K562 (cell line): Measurements from ENCODE around the gene STXBP5L. TPM values are rescaled to one million over a fixed set of nuclear protein-coding genes. Genes with fewer than 3 reads are reported as not detected.

ENCODE experiments used
- ATAC-seq: fragments of 200-7000 bp; cut with Tn5 transposase; 3 replicates; pipeline ENCODE4 v1.9.1; 2020; ENCODE audit warnings: moderate library complexity
- BruUV-seq: library from RNA; stranded (reverse); fragments of 400-500 nt; replicated peaks from 2 replicates; lab custom pipeline; 2021; lab: Mats Ljungman, UMichigan
- CTCF ChIA-PET: fragments of 300-600 bp; formaldehyde crosslinking; extraction: SDS; loops from one replicate; lab custom pipeline; 2021; ENCODE audit warnings: low intra/inter-chr PET ratio; lab: Yijun Ruan, JAX
- POLR2A ChIA-PET: fragments of 300-600, 350-650 bp; sonication (Branson Sonifier 250); formaldehyde crosslinking; extraction: SDS; loops from one replicate; lab custom pipeline; 2021; ENCODE audit warnings: antibody characterized with exemption, inconsistent platforms; lab: Yijun Ruan, JAX
- DNase-seq, 4 experiments: peaks; one replicate each; pipeline versions ENCODE4 v3.0.0 to v3.0.0-alpha.2; 2011 to 2018; ENCODE audit warnings: low spot score in 3 of 4, mixed read lengths in 3 of 4; ENCODE audit errors: extremely low read depth in 1 of 4
- FAIRE-seq: peaks from 2 replicates; lab custom pipeline; 2011; peaks lifted over from hg19 to GRCh38; lab: Jason Lieb, UNC
- H2AFZ ChIP-seq: 2 replicates; pipeline ENCODE4 v1.6.0; 2011; ENCODE audit warnings: low read depth, low read length, control low read depth, inconsistent platforms
- H3K27ac ChIP-seq: fragments of 200-600 bp; 3 replicates; pipeline ENCODE4 v1.8.0; 2011; ENCODE audit warnings: low read depth, mild to moderate bottlenecking, control low read depth, inconsistent platforms, low read length, moderate library complexity, mixed read lengths; ENCODE audit errors: extremely low read depth
- H3K27me3 ChIP-seq, 2 experiments: fragments of 300-600 bp in 1 of 2; 2 replicates in 1 of 2; 3 replicates in 1 of 2; pipeline versions ENCODE4 v1.6.0 to v1.8.0; 2011; ENCODE audit warnings: inconsistent platforms in 2 of 2, low read length in 2 of 2, mild to moderate bottlenecking in 1 of 2, mixed read lengths in 1 of 2, moderate library complexity in 1 of 2; ENCODE audit not compliant: control insufficient read depth in 2 of 2, insufficient read depth in 2 of 2
- H3K36me3 ChIP-seq: fragments of 300-600 bp; 3 replicates; pipeline ENCODE4 v1.8.0; 2011; ENCODE audit warnings: mild to moderate bottlenecking, low read length, inconsistent platforms; ENCODE audit not compliant: control insufficient read depth, insufficient read depth
- H3K4me1 ChIP-seq, 2 experiments: fragments of 200-600 bp in 1 of 2; replicated peaks in 1 of 2; 2 replicates in 1 of 2; 3 replicates in 1 of 2; pipeline versions ENCODE4 v1.5.1 to v1.8.0; 2011; ENCODE audit warnings: inconsistent platforms in 2 of 2, low read length in 2 of 2, mild to moderate bottlenecking in 1 of 2, mixed read lengths in 1 of 2, moderate library complexity in 1 of 2; ENCODE audit not compliant: control insufficient read depth in 2 of 2, insufficient read depth in 2 of 2
- H3K4me2 ChIP-seq: 2 replicates; pipeline ENCODE4 v1.6.1; 2011; ENCODE audit warnings: low read length, control low read depth, inconsistent platforms, mixed read lengths; ENCODE audit not compliant: insufficient read depth
- H3K4me3 ChIP-seq: fragments of 200-600 bp; sonication (generic), shearing (Covaris generic); 2 replicates; pipeline ENCODE4 v1.5.1; 2016; ENCODE audit warnings: control low read depth, inconsistent platforms
- H3K79me2 ChIP-seq: fragments of 200-600 bp; 3 replicates; pipeline ENCODE4 v1.8.0; 2011; ENCODE audit warnings: low read length, inconsistent platforms; ENCODE audit not compliant: control insufficient read depth, insufficient read depth
- H3K9ac ChIP-seq, 2 experiments: 2 replicates each; pipeline versions ENCODE4 v1.6.0 to v1.6.1; 2011; ENCODE audit warnings: low read depth in 2 of 2, low read length in 2 of 2, control low read depth in 1 of 2, inconsistent platforms in 1 of 2, mild to moderate bottlenecking in 1 of 2, mixed read lengths in 1 of 2; ENCODE audit not compliant: insufficient read depth in 1 of 2
- H3K9me1 ChIP-seq: one replicate; pipeline ENCODE4 v1.6.0; 2011; ENCODE audit warnings: inconsistent platforms, mild to moderate bottlenecking, low read length, moderate library complexity; ENCODE audit not compliant: control insufficient read depth, insufficient read depth
- H3K9me3 ChIP-seq: replicated peaks from 2 replicates; pipeline ENCODE4 v1.5.1; 2011; ENCODE audit warnings: low read depth, low read length, inconsistent platforms; ENCODE audit not compliant: control insufficient read depth, insufficient read depth
- H4K20me1 ChIP-seq: replicated peaks from 2 replicates; pipeline ENCODE4 v1.6.1; 2011; ENCODE audit warnings: low read length, inconsistent platforms, mixed read lengths; ENCODE audit not compliant: control insufficient read depth, insufficient read depth
- DPF2 ChIP-seq: fragments of 450-650 bp; IDR thresholded peaks from 2 replicates; pipeline ENCODE4 v1.6.1; 2016
- HMG20A ChIP-seq: fragments of 450-650 bp; formaldehyde crosslinking; conservative IDR thresholded peaks from 2 replicates; pipeline ENCODE4 v1.4.0; 2020; ENCODE audit warnings: mild to moderate bottlenecking, mixed read lengths
- STAG1 ChIP-seq: sonication (generic); formaldehyde crosslinking; IDR thresholded peaks from 2 replicates; pipeline ENCODE4 v1.5.0; 2020; ENCODE audit warnings: missing genetic modification reagents, borderline replicate concordance
- TCF3 ChIP-seq: sonication (generic); formaldehyde crosslinking; IDR thresholded peaks from 2 replicates; pipeline ENCODE4 v1.4.0; 2020; ENCODE audit warnings: mild to moderate bottlenecking, missing genetic modification reagents
- TFAM ChIP-seq: fragments of 250-450 bp; sonication (Bioruptor Pico); conservative IDR thresholded peaks from 2 replicates; pipeline ENCODE4 v1.5.0; 2021; ENCODE audit warnings: mild to moderate bottlenecking, moderate library complexity
- ZNF212 ChIP-seq: fragments of 450-650 bp; formaldehyde crosslinking; IDR thresholded peaks from 2 replicates; pipeline ENCODE4 v1.4.0; 2020; ENCODE audit warnings: mild to moderate bottlenecking
- WGBS: fragments of 100-300 bp; shearing (Covaris generic); methylation state at CpG from one replicate; pipeline ENCODE4 v1.1.6; 2016; ENCODE audit warnings: low coverage, mixed read lengths; ENCODE audit not compliant: insufficient coverage; ENCODE audit errors: missing lambda C conversion rate; 5-methylcytosine and 5-hydroxymethylcytosine counted together
- in situ Hi-C: fragments of 300-500 bp; cut with MboI; formaldehyde crosslinking; loops from 4 replicates; pipeline ENCODE4 v1.15.0; 2018; ENCODE audit warnings: inconsistent platforms, mixed read lengths
- intact Hi-C: fragments of 100-400 bp; cut with micrococcal nuclease; formaldehyde crosslinking; loops from 2 replicates; pipeline ENCODE4 v1.14.2; 2022
- polyA plus RNA-seq, 8 experiments: library from polyadenylated mRNA; depleted of rRNA in 4 of 8; stranded (reverse) in 5 of 8; unstranded in 3 of 8; fragments of >200 nt; fragmentation: Nextera tagmentation in 2 of 8; fragmentation: Illumina TruSeq in 1 of 8; extraction: Ambion mirVana in 2 of 8; extraction: Trizol in 1 of 8; gene quantifications; 2 replicates each; pipeline versions ENCODE4 v1.2.1 to v1.2.3, GENCODE V29; 2011 to 2014; ENCODE audit warnings: inconsistent platforms in 1 of 8, missing spikeins in 1 of 8
- total RNA-seq, 7 experiments: library from RNA; depleted of rRNA in 6 of 7; stranded (reverse); fragments of >200 nt in 6 of 7; fragmentation: Illumina TruSeq in 2 of 7; extraction: Trizol in 2 of 7; gene quantifications; 2 replicates each; pipeline versions ENCODE4 v1.2.1 to v1.2.3, GENCODE V29; 2011 to 2021; ENCODE audit warnings: low replicate concordance in 1 of 7
- TF ChIP-seq, protein P1 (sequence below): IDR thresholded peaks from 3 replicates; pipeline ENCODE4 v1.6.1; 2011; ENCODE audit warnings: borderline replicate concordance, mild to moderate bottlenecking, moderate library complexity; ENCODE audit not compliant: insufficient read length; ENCODE audit errors: extremely low read depth
- TF ChIP-seq, protein P2 (sequence below): fragments of 200-600 bp; sonication (generic); IDR thresholded peaks from one replicate; pipeline ENCODE4 v1.6.1; 2012; ENCODE audit warnings: mild to moderate bottlenecking, low read depth, low read length, inconsistent platforms

The STXBP5L gene
- total and polyA plus RNA-seq, 9 of the 15 experiments (the other 6 are each of a cell fraction or from before 2014, with no cell fraction given): 0.03 to 0.04 (median 0.03) TPM; not detected in 6

DNA sequence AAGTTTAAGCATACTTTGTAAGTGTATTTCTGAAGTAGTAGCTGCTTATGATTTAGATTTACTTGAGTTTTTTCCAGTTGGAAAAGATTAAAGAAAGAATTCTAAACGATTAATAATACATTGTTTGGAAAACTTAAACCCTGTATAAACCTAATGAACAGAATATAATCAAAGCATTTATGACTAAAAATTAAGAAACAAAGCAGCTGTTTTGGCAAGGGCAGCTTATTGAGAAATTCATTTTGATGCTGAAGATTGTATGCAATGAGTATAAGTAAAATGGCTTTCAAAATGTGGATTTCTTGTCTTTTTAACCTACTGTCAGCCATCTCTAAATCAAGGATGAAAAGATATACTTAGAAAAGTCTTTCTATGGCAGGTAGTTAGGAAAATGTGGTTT lies 497.6 kb downstream of the STXBP5L start (continued):
- TF ChIP-seq STAG1 (CRISPR knock-in tag): no peak
- TF ChIP-seq TFAM (CRISPR knock-in tag): no peak
- TF ChIP-seq TCF3 (CRISPR knock-in tag): no peak
- TF ChIP-seq, protein P1, sequence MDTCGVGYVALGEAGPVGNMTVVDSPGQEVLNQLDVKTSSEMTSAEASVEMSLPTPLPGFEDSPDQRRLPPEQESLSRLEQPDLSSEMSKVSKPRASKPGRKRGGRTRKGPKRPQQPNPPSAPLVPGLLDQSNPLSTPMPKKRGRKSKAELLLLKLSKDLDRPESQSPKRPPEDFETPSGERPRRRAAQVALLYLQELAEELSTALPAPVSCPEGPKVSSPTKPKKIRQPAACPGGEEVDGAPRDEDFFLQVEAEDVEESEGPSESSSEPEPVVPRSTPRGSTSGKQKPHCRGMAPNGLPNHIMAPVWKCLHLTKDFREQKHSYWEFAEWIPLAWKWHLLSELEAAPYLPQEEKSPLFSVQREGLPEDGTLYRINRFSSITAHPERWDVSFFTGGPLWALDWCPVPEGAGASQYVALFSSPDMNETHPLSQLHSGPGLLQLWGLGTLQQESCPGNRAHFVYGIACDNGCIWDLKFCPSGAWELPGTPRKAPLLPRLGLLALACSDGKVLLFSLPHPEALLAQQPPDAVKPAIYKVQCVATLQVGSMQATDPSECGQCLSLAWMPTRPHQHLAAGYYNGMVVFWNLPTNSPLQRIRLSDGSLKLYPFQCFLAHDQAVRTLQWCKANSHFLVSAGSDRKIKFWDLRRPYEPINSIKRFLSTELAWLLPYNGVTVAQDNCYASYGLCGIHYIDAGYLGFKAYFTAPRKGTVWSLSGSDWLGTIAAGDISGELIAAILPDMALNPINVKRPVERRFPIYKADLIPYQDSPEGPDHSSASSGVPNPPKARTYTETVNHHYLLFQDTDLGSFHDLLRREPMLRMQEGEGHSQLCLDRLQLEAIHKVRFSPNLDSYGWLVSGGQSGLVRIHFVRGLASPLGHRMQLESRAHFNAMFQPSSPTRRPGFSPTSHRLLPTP: no peak
- TF ChIP-seq DPF2: no peak
- TF ChIP-seq HMG20A (CRISPR knock-in tag): no peak
- TF ChIP-seq, all 486 proteins: peak for 0

DNA sequence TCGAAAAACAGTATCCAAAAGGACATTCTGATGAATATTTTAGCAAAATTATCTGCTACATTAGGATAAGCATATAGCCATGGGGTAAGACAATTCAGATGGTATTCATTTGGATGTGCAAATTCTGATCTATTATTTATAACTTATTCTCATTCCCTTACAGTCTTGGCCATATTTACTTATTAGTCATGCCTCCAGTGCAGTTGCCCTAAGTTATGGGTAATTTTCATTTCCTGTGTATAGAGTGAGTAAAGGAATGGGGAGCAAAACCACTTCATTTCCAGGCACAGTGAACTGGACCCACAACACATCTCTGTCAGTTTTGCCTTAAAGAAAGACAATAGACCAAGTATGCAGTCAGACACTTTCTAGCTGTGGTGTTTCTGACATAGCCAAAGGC lies 503.5 kb downstream of the STXBP5L start:
- ATAC-seq (no peak), DNase-seq (no peak), FAIRE-seq (no peak)
- BruUV-seq: no TSS peak
- intact Hi-C loops: no loop called here
- ChIA-PET CTCF (no interaction called here), POLR2A (no interaction called here)
- in situ Hi-C loops: no loop called here
- no peaks in the 10 kb centered on the region for H3K79me2 ChIP-seq
- H3K9ac ChIP-seq: no peak overlapping the region
- H4K20me1 ChIP-seq: no peaks in the 10 kb centered on the region
- no peak overlapping the region for H3K4me3 ChIP-seq
- H3K36me3 ChIP-seq: no peaks in the 10 kb centered on the region
- no peaks in the 10 kb centered on the region for H3K9me3 ChIP-seq
- no peaks in the 10 kb centered on the region for H3K4me1 ChIP-seq
- no peak overlapping the region for H3K27ac ChIP-seq
- no peak overlapping the region for H3K4me2 ChIP-seq
- H2AFZ ChIP-seq: no peak overlapping the region
- H3K27me3 ChIP-seq: no peaks in the 10 kb centered on the region
- 86% methylated on average over 1 of the region's 1 CpG for WGBS
- no peaks in the 10 kb centered on the region for H3K9me1 ChIP-seq
- TF ChIP-seq ZNF212 (CRISPR knock-in tag): no peak
- TF ChIP-seq, protein P2, sequence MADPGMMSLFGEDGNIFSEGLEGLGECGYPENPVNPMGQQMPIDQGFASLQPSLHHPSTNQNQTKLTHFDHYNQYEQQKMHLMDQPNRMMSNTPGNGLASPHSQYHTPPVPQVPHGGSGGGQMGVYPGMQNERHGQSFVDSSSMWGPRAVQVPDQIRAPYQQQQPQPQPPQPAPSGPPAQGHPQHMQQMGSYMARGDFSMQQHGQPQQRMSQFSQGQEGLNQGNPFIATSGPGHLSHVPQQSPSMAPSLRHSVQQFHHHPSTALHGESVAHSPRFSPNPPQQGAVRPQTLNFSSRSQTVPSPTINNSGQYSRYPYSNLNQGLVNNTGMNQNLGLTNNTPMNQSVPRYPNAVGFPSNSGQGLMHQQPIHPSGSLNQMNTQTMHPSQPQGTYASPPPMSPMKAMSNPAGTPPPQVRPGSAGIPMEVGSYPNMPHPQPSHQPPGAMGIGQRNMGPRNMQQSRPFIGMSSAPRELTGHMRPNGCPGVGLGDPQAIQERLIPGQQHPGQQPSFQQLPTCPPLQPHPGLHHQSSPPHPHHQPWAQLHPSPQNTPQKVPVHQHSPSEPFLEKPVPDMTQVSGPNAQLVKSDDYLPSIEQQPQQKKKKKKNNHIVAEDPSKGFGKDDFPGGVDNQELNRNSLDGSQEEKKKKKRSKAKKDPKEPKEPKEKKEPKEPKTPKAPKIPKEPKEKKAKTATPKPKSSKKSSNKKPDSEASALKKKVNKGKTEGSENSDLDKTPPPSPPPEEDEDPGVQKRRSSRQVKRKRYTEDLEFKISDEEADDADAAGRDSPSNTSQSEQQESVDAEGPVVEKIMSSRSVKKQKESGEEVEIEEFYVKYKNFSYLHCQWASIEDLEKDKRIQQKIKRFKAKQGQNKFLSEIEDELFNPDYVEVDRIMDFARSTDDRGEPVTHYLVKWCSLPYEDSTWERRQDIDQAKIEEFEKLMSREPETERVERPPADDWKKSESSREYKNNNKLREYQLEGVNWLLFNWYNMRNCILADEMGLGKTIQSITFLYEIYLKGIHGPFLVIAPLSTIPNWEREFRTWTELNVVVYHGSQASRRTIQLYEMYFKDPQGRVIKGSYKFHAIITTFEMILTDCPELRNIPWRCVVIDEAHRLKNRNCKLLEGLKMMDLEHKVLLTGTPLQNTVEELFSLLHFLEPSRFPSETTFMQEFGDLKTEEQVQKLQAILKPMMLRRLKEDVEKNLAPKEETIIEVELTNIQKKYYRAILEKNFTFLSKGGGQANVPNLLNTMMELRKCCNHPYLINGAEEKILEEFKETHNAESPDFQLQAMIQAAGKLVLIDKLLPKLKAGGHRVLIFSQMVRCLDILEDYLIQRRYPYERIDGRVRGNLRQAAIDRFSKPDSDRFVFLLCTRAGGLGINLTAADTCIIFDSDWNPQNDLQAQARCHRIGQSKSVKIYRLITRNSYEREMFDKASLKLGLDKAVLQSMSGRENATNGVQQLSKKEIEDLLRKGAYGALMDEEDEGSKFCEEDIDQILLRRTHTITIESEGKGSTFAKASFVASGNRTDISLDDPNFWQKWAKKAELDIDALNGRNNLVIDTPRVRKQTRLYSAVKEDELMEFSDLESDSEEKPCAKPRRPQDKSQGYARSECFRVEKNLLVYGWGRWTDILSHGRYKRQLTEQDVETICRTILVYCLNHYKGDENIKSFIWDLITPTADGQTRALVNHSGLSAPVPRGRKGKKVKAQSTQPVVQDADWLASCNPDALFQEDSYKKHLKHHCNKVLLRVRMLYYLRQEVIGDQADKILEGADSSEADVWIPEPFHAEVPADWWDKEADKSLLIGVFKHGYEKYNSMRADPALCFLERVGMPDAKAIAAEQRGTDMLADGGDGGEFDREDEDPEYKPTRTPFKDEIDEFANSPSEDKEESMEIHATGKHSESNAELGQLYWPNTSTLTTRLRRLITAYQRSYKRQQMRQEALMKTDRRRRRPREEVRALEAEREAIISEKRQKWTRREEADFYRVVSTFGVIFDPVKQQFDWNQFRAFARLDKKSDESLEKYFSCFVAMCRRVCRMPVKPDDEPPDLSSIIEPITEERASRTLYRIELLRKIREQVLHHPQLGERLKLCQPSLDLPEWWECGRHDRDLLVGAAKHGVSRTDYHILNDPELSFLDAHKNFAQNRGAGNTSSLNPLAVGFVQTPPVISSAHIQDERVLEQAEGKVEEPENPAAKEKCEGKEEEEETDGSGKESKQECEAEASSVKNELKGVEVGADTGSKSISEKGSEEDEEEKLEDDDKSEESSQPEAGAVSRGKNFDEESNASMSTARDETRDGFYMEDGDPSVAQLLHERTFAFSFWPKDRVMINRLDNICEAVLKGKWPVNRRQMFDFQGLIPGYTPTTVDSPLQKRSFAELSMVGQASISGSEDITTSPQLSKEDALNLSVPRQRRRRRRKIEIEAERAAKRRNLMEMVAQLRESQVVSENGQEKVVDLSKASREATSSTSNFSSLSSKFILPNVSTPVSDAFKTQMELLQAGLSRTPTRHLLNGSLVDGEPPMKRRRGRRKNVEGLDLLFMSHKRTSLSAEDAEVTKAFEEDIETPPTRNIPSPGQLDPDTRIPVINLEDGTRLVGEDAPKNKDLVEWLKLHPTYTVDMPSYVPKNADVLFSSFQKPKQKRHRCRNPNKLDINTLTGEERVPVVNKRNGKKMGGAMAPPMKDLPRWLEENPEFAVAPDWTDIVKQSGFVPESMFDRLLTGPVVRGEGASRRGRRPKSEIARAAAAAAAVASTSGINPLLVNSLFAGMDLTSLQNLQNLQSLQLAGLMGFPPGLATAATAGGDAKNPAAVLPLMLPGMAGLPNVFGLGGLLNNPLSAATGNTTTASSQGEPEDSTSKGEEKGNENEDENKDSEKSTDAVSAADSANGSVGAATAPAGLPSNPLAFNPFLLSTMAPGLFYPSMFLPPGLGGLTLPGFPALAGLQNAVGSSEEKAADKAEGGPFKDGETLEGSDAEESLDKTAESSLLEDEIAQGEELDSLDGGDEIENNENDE: no peak
